HG03066 (cell line): ENCODE measurements around the gene CALML3.

Source experiments
- ATAC-seq: cut with Tn5 transposase; IDR thresholded peaks from one replicate; pipeline ENCODE4 v1.9.1; 2021; ENCODE audit warnings: low read depth; ENCODE audit not compliant: unreplicated experiment

The CALML3 gene

DNA sequence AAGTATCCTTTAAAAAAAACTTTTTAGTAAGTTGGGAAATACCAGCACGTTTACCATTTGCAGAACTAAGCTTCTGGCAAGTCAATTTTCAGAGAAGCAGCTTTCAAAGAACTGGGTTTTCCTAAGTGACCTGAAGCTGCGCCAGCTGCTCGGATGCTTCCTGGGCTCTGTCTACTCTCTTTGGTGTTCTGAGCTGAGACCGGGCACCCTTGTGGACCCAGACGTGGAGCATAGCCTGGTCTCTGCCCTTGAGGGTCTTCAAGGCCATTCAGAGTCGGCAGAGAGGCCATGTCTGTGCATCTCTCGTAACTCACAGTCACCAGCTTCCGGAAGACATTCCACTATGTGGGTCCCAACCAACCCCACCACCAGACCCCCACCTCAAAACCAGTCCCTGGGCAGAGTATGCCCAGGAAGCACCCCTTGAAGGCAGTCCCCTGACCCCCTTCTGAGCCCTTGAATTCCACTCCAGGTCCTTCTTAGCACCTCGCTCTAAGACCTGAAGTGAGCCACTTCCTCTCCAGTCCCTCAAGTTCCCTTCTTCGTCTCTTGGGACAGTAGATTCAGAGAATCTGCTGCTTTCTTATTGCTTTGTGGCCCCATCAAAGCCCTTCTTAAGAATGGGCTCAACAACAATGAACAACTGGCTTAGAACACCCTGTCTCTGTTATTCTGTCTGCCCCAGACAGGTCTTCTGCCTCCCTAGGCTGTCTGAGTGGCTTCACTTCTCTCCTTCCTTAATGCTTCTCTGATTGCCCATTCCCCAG lies 33.9 kb upstream of the CALML3 start:
- ATAC-seq, result no peak

DNA sequence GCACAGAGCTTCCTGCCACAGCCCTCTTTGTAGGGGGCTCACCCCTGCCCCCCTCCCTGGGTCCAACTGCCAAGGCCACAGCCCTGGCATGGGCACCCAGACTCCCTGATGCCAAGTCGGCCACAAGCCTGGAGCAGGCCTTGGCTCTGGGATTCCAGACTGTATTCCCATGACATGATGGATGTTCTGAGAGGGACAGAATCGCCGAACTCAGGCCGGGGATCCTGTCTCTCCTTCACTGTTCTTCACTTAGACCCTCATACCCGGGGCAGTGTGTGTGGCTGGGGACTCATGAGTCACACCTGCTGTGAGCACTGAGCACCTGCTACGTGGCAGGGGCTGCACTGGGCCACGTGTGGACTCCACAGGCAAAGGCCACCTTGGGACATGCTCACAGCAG lies 33.3 kb upstream of the CALML3 start:
- ATAC-seq, result no peak

DNA sequence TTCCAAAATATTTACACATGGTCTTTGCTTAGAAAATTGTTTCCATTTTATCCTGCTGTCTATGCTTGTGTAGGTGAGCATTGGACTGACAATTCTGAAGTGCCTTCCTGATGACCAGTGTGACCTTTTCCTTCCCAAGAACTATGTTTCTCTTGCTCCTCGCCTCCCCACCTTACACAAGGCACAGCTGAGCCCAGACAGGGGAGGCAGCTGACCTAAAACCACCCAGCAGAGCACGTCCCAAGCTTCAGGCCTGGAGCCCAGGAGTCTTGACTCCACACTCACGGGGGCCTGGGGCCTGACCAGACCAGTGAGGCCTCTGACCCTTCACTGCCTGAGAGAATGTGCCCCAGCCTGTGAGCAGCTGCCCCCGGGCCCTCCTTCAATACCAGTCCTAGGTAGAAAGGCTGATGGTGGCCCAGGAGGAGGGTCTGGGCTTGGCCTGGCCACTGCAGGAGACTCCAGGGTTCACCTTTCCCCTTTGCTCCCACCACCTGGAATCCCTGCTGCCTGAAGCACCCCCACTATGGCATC lies 32.4 kb upstream of the CALML3 start:
- ATAC-seq, result no peak

DNA sequence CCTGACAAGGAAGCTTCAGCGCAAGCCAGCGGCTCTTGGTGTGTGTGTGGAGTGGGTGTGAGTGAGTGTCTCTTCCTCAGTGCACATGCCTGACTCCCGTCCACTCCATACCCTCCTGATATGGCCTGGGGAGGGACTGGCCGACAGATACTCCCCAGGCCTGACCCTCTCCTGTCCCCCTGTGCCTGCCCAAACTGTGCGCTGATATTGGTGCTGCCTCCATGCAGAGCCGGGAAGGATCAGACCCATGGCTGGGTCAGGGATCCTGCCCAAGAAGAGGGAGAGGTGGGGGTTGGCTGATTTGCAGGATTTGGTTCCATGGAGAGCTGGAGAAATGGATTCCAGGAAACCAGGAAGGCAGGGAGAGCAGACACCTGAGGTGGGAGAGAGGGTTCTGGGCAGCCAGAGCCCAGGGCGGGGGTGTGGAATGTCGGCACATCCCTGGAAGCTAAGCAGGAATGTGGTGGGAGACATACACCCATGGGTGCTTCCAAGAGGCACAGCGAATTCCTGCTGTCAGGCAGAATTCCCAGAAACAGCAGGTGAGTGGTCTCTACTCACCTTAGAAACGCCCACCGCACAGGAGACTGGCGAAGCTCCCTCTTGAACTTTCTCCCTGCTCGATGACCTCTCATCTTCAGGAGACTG lies 31.7 kb upstream of the CALML3 start:
- ATAC-seq, result no peak

DNA sequence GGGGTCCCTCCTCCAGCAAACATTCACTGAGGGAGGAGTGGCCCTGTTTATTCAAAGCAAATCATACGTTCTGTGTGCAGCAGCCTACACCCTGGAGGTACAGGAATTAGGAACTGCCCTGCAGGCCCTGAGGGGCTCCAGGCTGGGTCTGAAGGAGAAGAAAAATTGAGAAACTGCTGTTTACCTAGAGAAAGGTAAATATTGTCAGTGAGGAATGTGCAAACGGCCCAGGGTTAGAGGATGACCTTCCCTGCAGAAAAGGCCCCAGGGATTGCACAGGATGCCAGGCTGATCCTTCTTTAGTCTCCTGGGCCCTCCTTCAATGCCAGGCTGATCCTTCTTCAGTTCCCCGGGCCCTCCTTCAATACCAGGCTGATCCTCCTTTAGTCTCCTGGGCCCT lies 31.1 kb upstream of the CALML3 start:
- ATAC-seq, result no peak

DNA sequence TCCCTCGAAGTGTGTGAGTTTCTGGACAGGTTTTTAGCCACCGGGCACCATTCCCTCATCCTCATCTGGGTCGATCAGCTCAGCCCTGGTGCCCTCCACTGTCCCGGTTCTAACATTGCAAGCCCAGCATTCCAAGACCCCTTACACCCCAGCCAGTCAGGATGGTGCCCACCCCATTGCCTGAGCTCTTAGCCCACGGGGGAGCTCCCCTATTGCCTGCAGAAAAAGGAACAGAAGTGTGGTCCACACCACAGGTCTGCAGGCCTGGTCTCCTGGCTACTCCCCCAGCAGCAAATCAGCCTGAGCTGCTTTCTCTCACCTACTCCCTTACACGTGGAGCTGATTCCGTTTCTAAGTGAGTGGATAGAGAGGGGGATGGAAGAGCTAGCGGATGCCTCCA lies 30.1 kb upstream of the CALML3 start:
- no peak for ATAC-seq

DNA sequence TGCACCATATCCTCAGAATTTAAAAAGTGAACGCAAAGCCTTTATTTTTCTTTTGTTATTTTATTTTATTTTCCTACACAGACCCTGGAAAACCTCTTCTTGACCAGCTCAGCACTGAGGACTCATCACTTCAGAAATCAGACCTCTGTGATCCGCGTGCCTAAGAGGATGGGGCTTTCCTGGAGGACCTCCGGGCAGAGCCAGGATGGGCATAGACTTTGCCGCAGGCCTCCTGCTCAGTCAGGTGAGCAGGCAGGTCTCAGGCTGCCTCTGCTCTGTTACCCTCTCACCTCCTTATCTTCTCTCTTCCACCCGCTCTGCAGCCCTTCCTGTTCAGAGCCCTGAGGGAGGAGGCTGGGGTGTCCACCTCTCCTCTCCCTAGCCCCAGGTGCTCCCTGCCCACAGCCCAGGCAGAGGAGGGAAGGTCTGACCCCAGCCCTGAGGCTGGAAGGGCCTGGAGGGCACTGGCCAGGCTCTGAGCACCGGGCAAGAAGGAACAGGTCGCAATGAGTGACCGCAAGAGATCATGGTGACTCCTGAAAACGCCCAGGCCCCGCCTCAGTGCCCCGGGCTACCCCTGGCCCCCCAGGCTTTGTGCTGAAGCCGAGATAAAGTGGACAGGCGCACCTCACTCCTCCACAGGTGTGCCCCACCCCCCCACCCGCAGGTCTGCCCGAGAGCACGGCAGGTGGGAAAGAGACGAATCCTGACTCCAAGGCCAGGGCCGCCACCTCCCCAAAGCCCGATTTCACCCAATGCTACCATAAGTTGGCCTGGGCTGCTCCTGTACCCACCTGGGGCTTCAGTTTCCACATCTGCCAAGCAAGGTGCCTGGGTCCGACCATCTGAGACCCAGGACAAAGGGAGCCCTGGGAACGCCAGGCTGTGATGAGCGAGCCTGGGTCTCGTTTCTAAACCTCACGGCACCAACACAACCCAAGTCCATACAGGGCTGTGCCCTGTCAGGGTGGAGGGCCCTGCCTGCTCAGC lies 28.2 kb upstream of the CALML3 start:
- ATAC-seq, result no peak

DNA sequence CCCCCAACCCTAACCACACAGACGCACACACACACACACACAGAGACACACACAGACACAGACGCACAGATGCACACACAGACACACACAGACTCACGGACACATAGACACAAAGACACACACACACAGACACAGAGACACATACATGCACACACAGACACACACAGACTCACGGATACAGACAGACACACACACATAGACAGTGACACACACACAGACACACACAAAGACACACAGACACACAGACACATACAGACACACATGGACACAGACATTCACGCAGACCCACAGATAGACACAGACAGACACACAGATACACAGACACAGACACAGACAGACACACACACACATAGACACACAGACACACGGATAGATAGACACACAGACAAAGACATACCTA lies 27.5 kb upstream of the CALML3 start:
- no peak for ATAC-seq

DNA sequence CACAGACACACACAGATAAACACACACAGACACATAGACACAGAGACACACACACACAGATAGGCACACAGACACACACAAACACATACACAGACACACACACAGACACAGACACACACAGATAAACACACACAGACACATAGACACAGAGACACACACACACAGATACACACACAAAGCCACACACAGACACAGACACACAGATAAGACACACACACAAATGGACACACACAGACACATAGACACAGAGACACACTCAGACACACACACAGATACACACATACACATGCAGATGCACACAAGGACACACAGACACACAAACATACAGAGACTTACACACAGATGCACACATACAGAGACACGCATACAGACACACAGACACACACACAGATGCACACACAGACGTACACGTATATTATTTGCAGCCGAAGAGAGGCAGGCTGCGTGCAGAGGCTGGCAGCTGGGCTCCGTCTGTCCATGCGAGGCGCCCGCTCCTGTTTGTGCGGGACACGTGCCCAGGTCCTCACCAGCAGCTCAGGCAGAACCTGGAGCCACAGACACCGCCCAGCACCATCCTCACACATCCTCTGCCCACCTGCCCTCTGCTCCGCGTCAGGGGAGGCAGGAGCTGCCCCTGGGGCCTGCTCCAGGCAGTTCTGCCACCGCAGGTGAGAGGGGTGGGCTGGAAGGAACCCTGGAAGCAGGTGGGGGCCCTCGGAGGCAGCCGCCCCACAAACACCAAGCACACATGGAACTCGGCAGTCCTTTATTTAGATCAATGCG lies 26.6 kb upstream of the CALML3 start:
- no peak for ATAC-seq

DNA sequence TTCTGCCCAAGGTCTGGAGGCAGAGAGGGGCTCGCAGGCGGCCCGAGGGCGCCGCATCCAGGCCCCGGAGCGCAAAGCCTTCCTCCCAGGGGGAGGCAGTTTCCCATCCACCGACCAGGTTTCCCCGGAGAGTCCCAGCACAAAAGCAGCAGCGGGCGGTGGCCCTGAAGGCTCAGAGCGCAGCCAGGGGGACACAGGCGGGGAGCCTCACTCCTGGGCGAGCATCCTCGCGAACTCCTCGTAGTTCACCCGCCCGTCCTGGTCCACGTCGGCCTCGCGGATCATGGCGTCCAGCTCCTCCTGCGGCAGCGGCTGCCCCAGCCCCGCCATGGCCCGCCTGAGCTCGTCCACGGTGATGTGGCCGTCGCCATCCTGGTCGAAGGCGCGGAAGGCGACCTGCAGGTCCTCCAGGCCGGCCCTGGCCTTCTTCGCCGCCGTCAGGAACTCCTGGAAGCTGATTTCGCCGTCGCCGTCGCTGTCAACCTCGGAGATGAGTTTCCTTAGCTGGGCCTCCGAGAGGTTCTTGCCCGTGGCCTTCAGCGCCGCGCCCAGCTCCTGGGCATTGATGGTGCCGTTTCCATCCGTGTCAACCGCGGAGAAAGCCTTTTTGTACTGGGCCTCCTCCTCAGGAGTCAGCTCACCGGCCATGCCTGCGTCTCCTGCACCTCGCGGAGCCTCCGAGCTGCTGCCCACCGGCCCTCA lies 25.8 kb upstream of the CALML3 start:
- no peak for ATAC-seq

DNA sequence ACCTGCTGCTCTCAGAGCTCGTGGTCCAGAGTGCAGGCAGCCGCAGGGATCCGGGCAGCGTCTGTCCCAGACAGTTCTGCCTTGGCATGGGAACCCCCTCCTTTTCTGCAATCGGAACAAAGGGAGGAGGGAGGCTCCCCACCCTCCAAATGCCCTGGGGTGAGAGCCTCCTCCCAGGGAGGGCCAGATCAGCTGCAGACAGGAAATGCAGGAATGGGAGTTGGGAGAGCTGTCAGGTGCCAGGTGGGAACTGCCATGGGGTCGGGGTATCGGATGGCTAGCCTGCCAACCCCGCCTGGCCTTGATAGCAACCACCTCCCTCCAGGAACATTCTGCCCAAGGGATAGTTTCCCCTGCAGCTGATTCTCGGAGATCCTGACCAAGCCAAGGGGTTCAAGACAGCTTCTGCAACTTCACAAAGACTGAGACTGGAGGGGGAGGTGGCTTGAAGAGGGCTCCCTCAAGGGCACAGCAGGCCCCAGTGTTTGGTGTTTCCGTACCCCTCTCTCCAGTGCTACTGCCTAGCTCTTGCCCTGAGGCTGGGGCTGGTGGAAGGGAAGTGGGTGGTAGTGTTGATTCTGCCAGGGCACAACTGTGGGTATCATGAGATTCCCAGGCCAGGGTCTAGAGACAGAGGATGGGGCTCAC lies 25.1 kb upstream of the CALML3 start, which contains the start of gene CALML5:
TSS of gene CALML5 (minus strand) at position 78 of the 648 bp plus-strand sequence. CDS start 132 bp downstream, outside the sequence.
- no peak for ATAC-seq

DNA sequence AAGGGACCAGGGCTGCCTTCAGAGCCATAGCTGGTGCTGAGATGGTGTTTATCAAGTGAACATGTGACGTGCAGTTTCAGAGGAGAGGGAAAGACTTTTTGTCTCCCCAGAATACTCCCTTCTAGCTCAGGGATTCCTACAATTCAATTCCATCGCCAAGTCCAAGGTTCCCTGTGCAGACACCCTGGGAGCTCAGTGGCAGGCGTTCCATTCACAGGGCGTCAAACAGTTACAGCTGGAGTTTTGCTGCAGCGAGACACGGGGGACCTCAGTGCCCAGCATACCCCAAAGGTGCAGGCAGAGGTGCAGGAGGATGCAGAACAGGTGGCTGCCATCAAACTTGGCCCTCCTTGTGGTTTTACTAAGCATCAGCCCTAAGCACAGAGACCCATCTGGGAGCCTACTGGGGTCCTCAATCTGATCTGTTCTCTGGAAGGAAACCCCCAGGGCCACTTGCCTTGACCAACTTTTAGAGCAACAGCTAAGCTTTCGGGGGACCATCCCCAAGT lies 24.5 kb upstream of the CALML3 start:
- no peak for ATAC-seq

DNA sequence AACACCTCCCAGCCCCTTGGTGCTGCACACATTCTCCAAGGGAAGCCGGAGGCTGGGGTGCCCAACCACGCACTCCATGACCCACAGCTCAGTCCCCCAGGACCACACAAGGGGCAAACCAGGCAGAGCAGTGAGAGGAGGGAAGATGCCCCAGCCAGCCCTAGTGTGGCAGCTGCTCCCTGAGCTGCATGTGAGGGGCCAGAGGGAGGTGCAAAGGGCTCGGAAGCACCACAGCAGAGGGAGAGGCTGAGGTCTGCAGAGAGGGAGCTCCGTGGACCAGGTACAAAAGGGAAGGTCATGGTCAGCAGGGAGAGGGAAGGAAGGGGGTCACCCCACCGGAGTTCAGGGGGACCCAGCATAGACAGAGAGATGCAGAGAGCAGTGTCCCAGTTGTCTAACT lies 23.9 kb upstream of the CALML3 start:
- no peak for ATAC-seq

DNA sequence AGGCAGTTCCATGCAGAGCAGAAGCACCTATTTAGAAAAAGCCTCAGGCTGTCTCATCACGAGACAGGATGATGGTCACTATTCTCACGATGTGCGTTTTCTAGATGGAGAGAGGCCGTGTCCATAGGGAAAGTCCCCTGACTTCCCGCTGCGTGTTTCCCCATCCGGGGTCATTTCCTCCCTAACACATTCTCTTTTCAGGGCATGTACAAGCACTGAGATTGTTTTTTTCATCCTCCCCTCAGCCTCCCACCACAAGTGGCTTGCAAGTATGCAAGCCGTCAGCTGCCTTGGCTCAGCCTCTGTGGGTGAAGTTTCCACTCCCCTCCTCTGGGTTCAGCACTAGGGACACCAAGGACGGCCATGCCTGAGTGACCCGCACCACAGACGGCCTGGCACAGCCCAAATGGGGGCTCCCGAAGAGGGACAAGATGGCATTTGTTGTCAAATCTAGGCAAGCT lies 22.7 kb upstream of the CALML3 start:
- ATAC-seq, result no peak

DNA sequence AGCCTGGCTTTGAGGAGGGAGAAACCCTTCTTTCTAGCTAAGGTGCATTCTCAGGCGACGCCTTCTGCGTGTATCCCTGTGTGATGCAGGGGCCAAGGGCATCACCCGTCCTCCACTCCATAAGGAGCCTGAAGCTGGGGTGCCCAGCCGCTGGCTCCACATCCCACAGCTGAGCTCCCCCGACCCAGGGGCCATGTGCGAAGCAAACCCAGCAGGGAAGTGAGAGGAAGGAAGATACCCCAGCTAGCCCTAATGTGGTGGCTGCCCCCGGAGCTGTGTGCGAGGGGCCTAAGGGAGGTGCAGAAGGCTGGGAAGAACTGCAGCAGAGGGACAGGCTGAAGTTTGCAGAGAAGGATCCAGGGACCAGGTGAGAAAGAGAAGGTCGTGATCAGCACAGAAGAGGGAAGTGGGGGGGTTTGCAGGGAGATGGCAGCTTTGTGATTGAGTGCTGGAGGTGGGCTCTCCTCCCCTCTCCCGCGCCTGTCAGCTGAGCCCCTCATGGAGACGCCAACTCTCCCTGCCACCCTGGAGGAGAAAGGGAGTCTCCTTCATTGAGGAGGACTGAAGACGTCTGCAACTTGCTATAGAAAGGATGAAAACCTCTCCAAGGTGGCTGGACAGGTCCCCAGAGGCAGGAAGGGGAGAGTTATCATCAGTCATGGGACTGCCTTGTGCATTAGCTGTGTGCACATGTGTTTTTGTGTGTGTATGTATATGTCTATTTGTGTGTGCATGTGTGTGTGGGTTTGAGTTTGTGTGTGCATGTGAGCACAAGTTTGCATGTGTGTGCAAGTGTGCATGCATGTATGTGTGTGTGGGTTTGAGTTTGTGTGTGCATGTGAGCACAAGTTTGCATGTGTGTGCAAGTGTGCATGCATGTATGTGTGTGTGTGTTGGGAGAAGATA lies 21.9 kb upstream of the CALML3 start:
- ATAC-seq, result no peak

DNA sequence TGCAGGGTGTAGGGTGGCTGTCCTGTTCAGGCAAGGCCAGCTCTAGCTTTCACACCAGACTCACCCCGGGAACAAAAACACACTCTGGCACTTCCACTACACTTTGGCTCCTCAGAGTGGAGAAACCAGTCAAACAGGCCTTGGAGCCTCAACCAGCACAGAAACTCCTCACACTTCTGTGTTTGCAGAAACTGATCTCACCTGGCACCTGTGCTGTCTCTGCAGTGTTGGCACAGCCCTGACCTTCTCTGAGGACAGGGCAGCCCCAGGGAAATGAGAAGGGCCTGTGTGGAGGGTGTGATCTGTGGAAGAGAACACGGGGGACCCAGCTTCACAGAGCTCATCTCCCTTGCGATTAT lies 21.3 kb upstream of the CALML3 start:
- ATAC-seq, result no peak

DNA sequence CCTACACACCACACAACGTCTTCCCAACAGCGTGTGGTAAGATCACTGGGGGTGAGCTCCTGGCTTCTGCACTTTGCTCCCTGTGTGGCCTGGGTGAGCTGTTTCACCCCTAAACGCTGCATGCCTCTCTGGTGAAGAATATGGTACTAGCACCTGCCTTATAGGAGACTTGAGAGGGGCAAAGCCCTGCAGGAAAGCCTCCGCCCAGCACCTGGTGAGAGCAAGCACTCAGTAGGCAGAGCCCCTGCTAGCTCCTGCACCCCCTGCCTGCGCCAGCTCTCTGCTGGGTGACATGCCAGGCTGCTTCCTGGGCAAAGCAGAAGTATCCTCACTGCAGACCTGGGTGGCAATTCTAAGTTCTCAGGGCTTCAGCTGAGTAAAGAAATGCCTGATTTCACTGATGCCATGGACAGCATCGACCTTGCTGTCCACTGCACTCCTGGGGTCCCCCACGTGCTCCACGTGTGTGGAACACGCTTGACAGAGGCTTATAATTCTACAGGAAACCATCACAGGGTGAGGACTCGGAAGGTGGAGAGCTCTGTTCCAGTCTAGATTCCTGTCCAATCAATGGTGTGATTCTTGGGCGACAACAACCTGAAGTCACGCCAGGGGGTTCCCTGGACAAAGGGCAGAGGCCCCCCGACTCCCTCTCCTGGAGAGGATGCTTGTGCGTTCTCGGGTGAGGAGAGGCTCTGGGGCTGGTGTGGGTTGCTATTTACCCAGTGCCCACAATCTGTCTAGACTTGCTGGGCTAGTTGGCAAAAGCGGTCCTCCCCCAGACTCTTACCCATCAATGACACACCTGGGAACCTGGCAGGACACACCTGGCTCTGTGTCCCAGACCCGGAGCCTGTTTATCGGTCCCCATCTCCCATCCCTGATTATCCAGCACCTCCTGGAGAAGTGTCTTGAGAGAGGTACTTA lies 20.4 kb upstream of the CALML3 start:
- ATAC-seq, result no peak
